Adrenal gland (tissue), 5 donors: ENCODE results near the gene PPP1R3D.

Source experiments
- POLR2A ChIP-seq, 2 donors: fragments of 450-650 bp; IDR thresholded peaks; one replicate each; pipeline ENCODE4 v1.6.1; 2017; ENCODE audit warnings: antibody characterized with exemption in 2 of 2, mild to moderate bottlenecking in 2 of 2, moderate library complexity in 1 of 2
- TF ChIP-seq, protein P1 (sequence below), 6 experiments: fragments of 450-650 bp in 4 of 6; fragments of 200-600 bp in 2 of 6; sonication (generic) in 1 of 6; IDR thresholded peaks; 1 replicate in 5 of 6; 2 replicates in 1 of 6; pipeline versions ENCODE4 v1.5.1 to v1.8.0; 2016 to 2021; ENCODE audit warnings: antibody characterized with exemption in 6 of 6, mild to moderate bottlenecking in 2 of 6, moderate library complexity in 1 of 6
- donor health status: DM: no; HTN: no; CAD: no.

GRCh38 chr20:59935457-59936185, 4.5 kb downstream of the PPP1R3D start:
- no peak for TF ChIP-seq POLR2A (IDR thresholded peaks at IDR 0.05)
- TF ChIP-seq, protein P1, sequence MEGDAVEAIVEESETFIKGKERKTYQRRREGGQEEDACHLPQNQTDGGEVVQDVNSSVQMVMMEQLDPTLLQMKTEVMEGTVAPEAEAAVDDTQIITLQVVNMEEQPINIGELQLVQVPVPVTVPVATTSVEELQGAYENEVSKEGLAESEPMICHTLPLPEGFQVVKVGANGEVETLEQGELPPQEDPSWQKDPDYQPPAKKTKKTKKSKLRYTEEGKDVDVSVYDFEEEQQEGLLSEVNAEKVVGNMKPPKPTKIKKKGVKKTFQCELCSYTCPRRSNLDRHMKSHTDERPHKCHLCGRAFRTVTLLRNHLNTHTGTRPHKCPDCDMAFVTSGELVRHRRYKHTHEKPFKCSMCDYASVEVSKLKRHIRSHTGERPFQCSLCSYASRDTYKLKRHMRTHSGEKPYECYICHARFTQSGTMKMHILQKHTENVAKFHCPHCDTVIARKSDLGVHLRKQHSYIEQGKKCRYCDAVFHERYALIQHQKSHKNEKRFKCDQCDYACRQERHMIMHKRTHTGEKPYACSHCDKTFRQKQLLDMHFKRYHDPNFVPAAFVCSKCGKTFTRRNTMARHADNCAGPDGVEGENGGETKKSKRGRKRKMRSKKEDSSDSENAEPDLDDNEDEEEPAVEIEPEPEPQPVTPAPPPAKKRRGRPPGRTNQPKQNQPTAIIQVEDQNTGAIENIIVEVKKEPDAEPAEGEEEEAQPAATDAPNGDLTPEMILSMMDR (IDR thresholded peaks at IDR 0.05), result no peak
